Mesenchymal stem cell (in vitro differentiated cells and primary cell): ENCODE data around the gene STMN3.
A peak's percentile ranks its signal among the peaks of the same experiment; 100 is the strongest.

Experiments
- DNase-seq: peaks from one replicate; pipeline ENCODE4 v3.0.0-alpha.2; 2013
- H2AFZ ChIP-seq: one replicate; pipeline ENCODE4 v1.6.1; 2013; ENCODE audit warnings: low read depth, mild to moderate bottlenecking, control low read depth, inconsistent platforms, low read length, moderate library complexity
- H2AK5ac ChIP-seq: 2 replicates; pipeline ENCODE4 v1.6.1; 2013; ENCODE audit warnings: low read length, moderate library complexity, mild to moderate bottlenecking, inconsistent platforms; ENCODE audit not compliant: severe bottlenecking
- H2BK120ac ChIP-seq: one replicate; pipeline ENCODE4 v1.6.1; 2013; ENCODE audit warnings: low read depth, mild to moderate bottlenecking, inconsistent platforms, low read length, moderate library complexity
- H2BK12ac ChIP-seq, 2 experiments: one replicate each; pipeline ENCODE4 v1.6.1; 2013; ENCODE audit warnings: inconsistent platforms in 2 of 2, low read length in 2 of 2, mild to moderate bottlenecking in 2 of 2, moderate library complexity in 2 of 2, control low read depth in 1 of 2
- H2BK15ac ChIP-seq: one replicate; pipeline ENCODE4 v1.6.1; 2013; ENCODE audit warnings: mild to moderate bottlenecking, low read depth, inconsistent platforms; ENCODE audit not compliant: poor library complexity, severe bottlenecking
- H2BK5ac ChIP-seq: 2 replicates; pipeline ENCODE4 v1.6.1; 2013; ENCODE audit warnings: low read depth, mild to moderate bottlenecking, low read length, control low read depth, inconsistent platforms; ENCODE audit not compliant: poor library complexity, severe bottlenecking
- H3K14ac ChIP-seq, 2 experiments: one replicate each; pipeline ENCODE4 v1.6.1; 2013; ENCODE audit warnings: inconsistent platforms in 2 of 2, low read length in 2 of 2, control low read depth in 1 of 2, mild to moderate bottlenecking in 1 of 2, moderate library complexity in 1 of 2
- H3K18ac ChIP-seq, 2 experiments: one replicate each; pipeline ENCODE4 v1.6.1; 2013; ENCODE audit warnings: inconsistent platforms in 2 of 2, low read length in 2 of 2, control low read depth in 1 of 2, low read depth in 1 of 2, mild to moderate bottlenecking in 1 of 2
- H3K23ac ChIP-seq, 2 experiments: one replicate each; pipeline ENCODE4 v1.6.1; 2013; ENCODE audit warnings: inconsistent platforms in 2 of 2, low read length in 2 of 2, mild to moderate bottlenecking in 2 of 2, moderate library complexity in 2 of 2, control low read depth in 1 of 2
- H3K27ac ChIP-seq: 2 replicates; pipeline ENCODE4 v1.5.1; 2013; ENCODE audit warnings: mild to moderate bottlenecking, moderate library complexity, low read length, control low read depth, inconsistent platforms; ENCODE audit not compliant: poor library complexity, severe bottlenecking
- H3K27me3 ChIP-seq, 2 experiments: 2 replicates each; pipeline versions ENCODE4 v1.6.1 to v1.7.0; 2013; ENCODE audit warnings: low read length in 2 of 2, mild to moderate bottlenecking in 2 of 2, moderate library complexity in 2 of 2, control low read depth in 1 of 2, inconsistent platforms in 1 of 2; ENCODE audit not compliant: control insufficient read depth in 1 of 2, insufficient read depth in 1 of 2
- H3K36me3 ChIP-seq, 2 experiments: 2 replicates each; pipeline versions ENCODE4 v1.6.1 to v1.7.0; 2013; ENCODE audit warnings: low read length in 2 of 2, control low read depth in 1 of 2, inconsistent platforms in 1 of 2, low read depth in 1 of 2, mild to moderate bottlenecking in 1 of 2; ENCODE audit not compliant: insufficient read depth in 2 of 2, control insufficient read depth in 1 of 2
- H3K4ac ChIP-seq, 2 experiments: one replicate each; pipeline ENCODE4 v1.6.1; 2013; ENCODE audit warnings: inconsistent platforms in 2 of 2, low read length in 2 of 2, mild to moderate bottlenecking in 2 of 2, moderate library complexity in 2 of 2, control low read depth in 1 of 2, low read depth in 1 of 2
- H3K4me1 ChIP-seq: 2 replicates; pipeline ENCODE4 v1.6.1; 2013; ENCODE audit warnings: low read depth, low read length, control low read depth; ENCODE audit not compliant: control insufficient read depth, insufficient read depth
- H3K4me2 ChIP-seq: 2 replicates; pipeline ENCODE4 v1.6.1; 2013; ENCODE audit warnings: low read length, mild to moderate bottlenecking, inconsistent platforms; ENCODE audit not compliant: poor library complexity, severe bottlenecking
- H3K4me3 ChIP-seq, 2 experiments: 2 replicates each; pipeline versions ENCODE4 v1.5.1 to v1.7.0; 2013; ENCODE audit warnings: low read length in 2 of 2, mild to moderate bottlenecking in 2 of 2, control low read depth in 1 of 2, low read depth in 1 of 2; ENCODE audit not compliant: insufficient read depth in 1 of 2
- H3K79me1 ChIP-seq: replicated peaks from 2 replicates; pipeline ENCODE4 v1.6.1; 2013; ENCODE audit warnings: mild to moderate bottlenecking, control low read depth, low read length, inconsistent platforms; ENCODE audit not compliant: poor library complexity, severe bottlenecking
- H3K9ac ChIP-seq: 2 replicates; pipeline ENCODE4 v1.7.0; 2013; ENCODE audit warnings: mild to moderate bottlenecking, low read length, moderate library complexity
- H3K9me3 ChIP-seq: 2 replicates; pipeline ENCODE4 v1.7.0; 2013; ENCODE audit warnings: mild to moderate bottlenecking, low read length; ENCODE audit not compliant: control insufficient read depth
- H4K8ac ChIP-seq: one replicate; pipeline ENCODE4 v1.6.1; 2013; ENCODE audit warnings: inconsistent platforms, mild to moderate bottlenecking, low read length, moderate library complexity
- H4K91ac ChIP-seq: one replicate; pipeline ENCODE4 v1.6.1; 2013; ENCODE audit warnings: mild to moderate bottlenecking, low read length, inconsistent platforms
- WGBS: methylation state at CpG from one replicate; pipeline ENCODE4 v1.1.7; 2013; ENCODE audit warnings: mixed read lengths; 5-methylcytosine and 5-hydroxymethylcytosine counted together

Gene STMN3

GRCh38 chr20:63680857-63681608 lies 27.8 kb upstream of the STMN3 start:
- WGBS, result 98% methylated on average over 23 of the region's 23 CpGs

GRCh38 chr20:63680427-63680826 lies 27.2 kb upstream of the STMN3 start:
- H3K4me2 ChIP-seq, result no peak overlapping the region
- 96% methylated on average over 12 of the region's 13 CpGs for WGBS
- no peak overlapping the region for H2AFZ ChIP-seq
- peak overlapping the region; percentile 37 for H2BK15ac ChIP-seq
- H3K27ac ChIP-seq, result no peak overlapping the region
- H2AK5ac ChIP-seq, result no peak overlapping the region
- H3K79me1 ChIP-seq, result peaks cover 3% of the 10 kb centered on the region
- H3K4me1 ChIP-seq, result peaks cover 27% of the 10 kb centered on the region
- no peak overlapping the region for H4K91ac ChIP-seq
- no peak overlapping the region for H3K23ac ChIP-seq
- H3K9me3 ChIP-seq, result no peaks in the 10 kb centered on the region
- no peak overlapping the region for H3K4me3 ChIP-seq
- H3K18ac ChIP-seq, result no peak overlapping the region
- no peak overlapping the region for H3K9ac ChIP-seq
- peak overlapping the region in 1 of 2 experiments; percentile 30 for H2BK12ac ChIP-seq
- H2BK120ac ChIP-seq, result no peak overlapping the region
- no peak for DNase-seq
- no peaks in the 10 kb centered on the region for H3K27me3 ChIP-seq
- H3K4ac ChIP-seq, result no peak overlapping the region
- H3K36me3 ChIP-seq, result peaks cover 44 to 56% of the 10 kb centered on the region in 2 experiments
- H4K8ac ChIP-seq, result no peak overlapping the region
- no peak overlapping the region for H3K14ac ChIP-seq
- no peak overlapping the region for H2BK5ac ChIP-seq

More at GRCh38 chr20:63680857-63681608, 27.8 kb upstream of the STMN3 start:
- Histone ChIP-seq H3K23ac (no peak overlapping the region), H3K4me1 (peaks cover 34% of the 10 kb centered on the region), H3K9me3 (no peaks in the 10 kb centered on the region), H4K91ac (peak overlapping the region; percentile 91), H3K27ac (no peak overlapping the region), H3K4ac (peak overlapping the region; percentile 69 to 86), H3K4me2 (no peak overlapping the region), H3K27me3 (no peaks in the 10 kb centered on the region), H2BK12ac (peak overlapping the region; percentile 94 to 97), H2BK120ac (peak overlapping the region; percentile 50), H2BK5ac (no peak overlapping the region), H3K18ac (peak overlapping the region; percentile 83 to 89), H3K14ac (peak overlapping the region in 1 of 2 experiments; percentile 76), H2AFZ (no peak overlapping the region), H3K9ac (no peak overlapping the region), H3K79me1 (peaks cover 4% of the 10 kb centered on the region), H2BK15ac (no peak overlapping the region), H3K36me3 (peaks cover 38 to 56% of the 10 kb centered on the region in 2 experiments), H3K4me3 (no peak overlapping the region), H4K8ac (peak overlapping the region; percentile 33), H2AK5ac (peak overlapping the region; percentile 70)
- DNase-seq, result no peak

DNA sequence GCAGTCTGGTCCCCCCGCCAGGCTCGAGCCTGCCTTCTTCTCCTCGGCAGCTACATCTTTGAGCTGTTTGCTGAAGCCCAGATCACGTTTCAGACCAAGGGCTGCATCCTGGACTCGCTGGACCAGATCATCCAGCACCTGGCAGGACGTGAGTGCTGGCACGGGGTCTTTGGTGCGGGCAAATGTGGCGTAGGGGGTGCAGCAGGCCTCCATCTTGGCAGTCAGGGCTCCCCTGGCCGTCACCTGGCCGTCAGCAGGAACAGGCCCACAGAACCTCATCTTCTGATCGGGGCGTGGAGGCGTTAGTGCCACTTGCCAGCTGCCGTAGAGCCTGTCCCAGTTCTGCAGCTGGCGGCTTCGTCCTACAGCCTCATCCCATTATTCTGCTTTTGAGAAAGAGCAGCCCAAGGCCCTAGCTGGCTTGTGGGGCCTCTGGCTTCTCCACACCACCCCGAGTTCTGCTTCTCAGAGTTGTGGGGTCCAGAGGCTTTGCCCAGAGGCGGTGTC lies 26.6 kb upstream of the STMN3 start:
- Histone ChIP-seq H3K79me1 (peaks cover 1% of the 10 kb centered on the region), H3K27me3 (no peaks in the 10 kb centered on the region), H3K9me3 (no peaks in the 10 kb centered on the region), H2AK5ac (peak overlapping the region; percentile 27), H3K4me2 (no peak overlapping the region), H3K18ac (no peak overlapping the region), H2BK12ac (peak overlapping the region in 1 of 2 experiments; percentile 11), H3K27ac (no peak overlapping the region), H3K4me1 (peaks cover 25% of the 10 kb centered on the region), H3K23ac (no peak overlapping the region), H4K8ac (no peak overlapping the region), H3K36me3 (peaks cover 48 to 59% of the 10 kb centered on the region in 2 experiments), H4K91ac (peak overlapping the region; percentile 34), H2BK5ac (no peak overlapping the region), H3K4ac (no peak overlapping the region), H2BK15ac (peak overlapping the region; percentile 46), H3K14ac (no peak overlapping the region), H2AFZ (no peak overlapping the region), H3K9ac (no peak overlapping the region), H2BK120ac (no peak overlapping the region), H3K4me3 (no peak overlapping the region)
- WGBS, result 96% methylated on average over 19 of the region's 19 CpGs
- DNase-seq, result no peak

DNA sequence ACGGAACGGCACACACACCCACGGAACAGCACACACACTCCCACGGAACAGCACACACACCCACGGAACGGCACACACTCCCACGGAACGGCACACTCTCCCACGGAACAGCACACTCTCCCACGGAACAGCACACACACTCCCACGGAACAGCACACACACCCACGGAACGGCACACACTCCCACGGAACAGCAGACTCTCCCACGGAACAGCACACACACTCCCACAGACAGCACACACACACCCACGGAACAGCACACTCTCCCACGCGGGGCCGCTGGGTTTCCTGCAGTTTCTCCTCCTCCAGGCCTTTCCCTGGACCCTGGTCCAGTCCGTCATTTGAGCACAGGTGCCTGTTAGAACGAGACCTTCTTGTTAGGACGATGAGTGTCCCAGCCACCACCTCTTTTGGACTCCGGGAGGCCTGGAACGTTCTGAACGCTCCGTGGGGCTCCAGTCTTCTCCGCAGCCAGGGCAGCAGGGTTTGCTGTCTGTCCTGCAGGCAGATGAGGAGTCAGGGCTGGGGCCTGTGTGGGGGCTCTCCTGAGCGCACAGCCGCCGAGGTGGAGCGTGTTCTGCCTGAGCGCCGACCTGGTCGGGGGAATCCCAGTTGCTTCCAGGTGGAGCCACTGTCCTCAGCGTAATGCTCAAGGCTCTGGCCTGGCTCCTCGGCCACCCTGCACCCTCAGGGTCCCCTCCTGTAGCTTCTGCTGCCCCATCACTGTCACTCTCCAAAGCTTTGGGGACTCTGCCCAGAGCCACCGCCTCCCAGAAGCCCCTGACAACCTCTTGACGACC lies 25.6 kb upstream of the STMN3 start:
- peaks cover 56 to 67% of the 10 kb centered on the region in 2 experiments for H3K36me3 ChIP-seq
- no peak overlapping the region for H2AFZ ChIP-seq
- no peak overlapping the region for H3K9ac ChIP-seq
- no peak overlapping the region for H2BK12ac ChIP-seq
- H4K91ac ChIP-seq, result no peak overlapping the region
- no peak overlapping the region for H3K23ac ChIP-seq
- no peak overlapping the region for H4K8ac ChIP-seq
- H3K9me3 ChIP-seq, result no peaks in the 10 kb centered on the region
- no peak overlapping the region for H3K27ac ChIP-seq
- H2AK5ac ChIP-seq, result no peak overlapping the region
- H2BK120ac ChIP-seq, result no peak overlapping the region
- no peak overlapping the region for H3K14ac ChIP-seq
- H3K4ac ChIP-seq, result no peak overlapping the region
- H2BK15ac ChIP-seq, result no peak overlapping the region
- no peaks in the 10 kb centered on the region for H3K27me3 ChIP-seq
- 94% methylated on average over 38 of the region's 38 CpGs for WGBS
- no peak overlapping the region for H2BK5ac ChIP-seq
- H3K4me2 ChIP-seq, result no peak overlapping the region
- H3K4me3 ChIP-seq, result no peak overlapping the region
- peaks cover 25% of the 10 kb centered on the region for H3K4me1 ChIP-seq
- H3K79me1 ChIP-seq, result peaks cover 1% of the 10 kb centered on the region
- no peak for DNase-seq
- H3K18ac ChIP-seq, result no peak overlapping the region
